Chondrocyte (in vitro differentiated cells): ENCODE data around the gene E2F7. TPM values are rescaled to one million over a fixed set of nuclear protein-coding genes. Genes with fewer than 3 reads are reported as not detected.
"Not testable (repeated sequence)": the region's sequence is repeated elsewhere in the genome, so short reads cannot be mapped to it uniquely, and the experiment has no call there.

ENCODE experiments used
- DNase-seq: peaks from one replicate; pipeline ENCODE4 v3.0.0; 2021; ENCODE audit warnings: mixed read lengths, low spot score
- H3K27ac Mint-ChIP-seq: one replicate; pipeline ENCODE4 v1.8.0; 2021; ENCODE audit warnings: mild to moderate bottlenecking, moderate library complexity, mixed read lengths; ENCODE audit not compliant: unreplicated experiment
- H3K27me3 Mint-ChIP-seq: 2 replicates; pipeline ENCODE4 v1.8.0; 2021; ENCODE audit warnings: low read depth, mixed read lengths
- H3K36me3 Mint-ChIP-seq: 2 replicates; pipeline ENCODE4 v1.8.0; 2021; ENCODE audit warnings: low read depth, mixed read lengths
- H3K4me1 Mint-ChIP-seq: 2 replicates; pipeline ENCODE4 v1.8.0; 2021; ENCODE audit warnings: low read depth, mild to moderate bottlenecking, mixed read lengths
- H3K4me3 Mint-ChIP-seq: one replicate; pipeline ENCODE4 v1.8.0; 2021; ENCODE audit warnings: mild to moderate bottlenecking, moderate library complexity, mixed read lengths; ENCODE audit not compliant: unreplicated experiment
- H3K9me3 Mint-ChIP-seq: 2 replicates; pipeline ENCODE4 v1.8.0; 2021; ENCODE audit warnings: low read depth, mixed read lengths
- CTCF ChIP-seq: fragments of 200-600 bp; sonication (generic); IDR thresholded peaks from 2 replicates; pipeline ENCODE4 v1.5.0; 2021; ENCODE audit warnings: antibody characterized with exemption, mild to moderate bottlenecking, moderate library complexity
- total RNA-seq: library from RNA; stranded (reverse); gene quantifications from 3 replicates; pipeline ENCODE4 v1.2.1, GENCODE V29; 2021

Gene E2F7
- total RNA-seq, 1 donor from 2014 or later, result 2.8 TPM

- no peak for DNase-seq
- H3K27me3 Mint-ChIP-seq, result peaks cover 12% of the 10 kb centered on the region
- H3K36me3 Mint-ChIP-seq, result peaks cover 1% of the 10 kb centered on the region
- no peak overlapping the region for H3K27ac Mint-ChIP-seq
- peaks cover 6% of the 10 kb centered on the region for H3K4me1 Mint-ChIP-seq
- H3K4me3 Mint-ChIP-seq, result no peak overlapping the region
- no peak for TF ChIP-seq CTCF
- no peaks in the 10 kb centered on the region for H3K9me3 Mint-ChIP-seq
Measured at GRCh38 chr12:77097846-77098245, 32.5 kb upstream of the E2F7 start.

- H3K27me3 Mint-ChIP-seq, result peaks cover 18% of the 10 kb centered on the region
- not testable (repeated sequence) for H3K4me3 Mint-ChIP-seq, H3K9me3 Mint-ChIP-seq, H3K4me1 Mint-ChIP-seq, DNase-seq, H3K27ac Mint-ChIP-seq, H3K36me3 Mint-ChIP-seq
Measured at GRCh38 chr12:77092227-77092626, 26.9 kb upstream of the E2F7 start.

GRCh38 chr12:77089686-77090220, 24.4 kb upstream of the E2F7 start:
- H3K4me1 Mint-ChIP-seq, result peaks cover 3% of the 10 kb centered on the region
- no peak overlapping the region for H3K4me3 Mint-ChIP-seq

GRCh38 chr12:77087427-77087826, 22.1 kb upstream of the E2F7 start:
- TF ChIP-seq CTCF, result no peak
- H3K4me1 Mint-ChIP-seq, result peaks cover 3% of the 10 kb centered on the region
- H3K27ac Mint-ChIP-seq, result no peak overlapping the region
- no peaks in the 10 kb centered on the region for H3K36me3 Mint-ChIP-seq
- H3K4me3 Mint-ChIP-seq, result no peak overlapping the region
- peaks cover 3% of the 10 kb centered on the region for H3K9me3 Mint-ChIP-seq
- peaks cover 7% of the 10 kb centered on the region for H3K27me3 Mint-ChIP-seq
- no peak for DNase-seq

More at GRCh38 chr12:77089686-77090220, 24.4 kb upstream of the E2F7 start:
- H3K9me3 Mint-ChIP-seq, result peaks cover 3% of the 10 kb centered on the region
- no peak for DNase-seq
- H3K27ac Mint-ChIP-seq, result no peak overlapping the region
- H3K27me3 Mint-ChIP-seq, result peaks cover 17% of the 10 kb centered on the region
- no peak for TF ChIP-seq CTCF
- H3K36me3 Mint-ChIP-seq, result peaks cover 1% of the 10 kb centered on the region

GRCh38 chr12:77082021-77082420, 16.7 kb upstream of the E2F7 start:
- peaks cover 1% of the 10 kb centered on the region for H3K36me3 Mint-ChIP-seq
- H3K27ac Mint-ChIP-seq, result no peak overlapping the region
- peaks cover 14% of the 10 kb centered on the region for H3K27me3 Mint-ChIP-seq
- TF ChIP-seq CTCF, result no peak
- no peak overlapping the region for H3K4me3 Mint-ChIP-seq
- H3K4me1 Mint-ChIP-seq, result no peaks in the 10 kb centered on the region
- H3K9me3 Mint-ChIP-seq, result no peaks in the 10 kb centered on the region
- DNase-seq, result no peak

- no peak overlapping the region for H3K4me3 Mint-ChIP-seq
- DNase-seq, result no peak
- H3K36me3 Mint-ChIP-seq, result peaks cover 1% of the 10 kb centered on the region
- H3K27ac Mint-ChIP-seq, result no peak overlapping the region
- peaks cover 15% of the 10 kb centered on the region for H3K27me3 Mint-ChIP-seq
- no peak for TF ChIP-seq CTCF
- no peaks in the 10 kb centered on the region for H3K9me3 Mint-ChIP-seq
- H3K4me1 Mint-ChIP-seq, result no peaks in the 10 kb centered on the region
Measured at GRCh38 chr12:77079631-77080030, 14.3 kb upstream of the E2F7 start.
